ENCODE data around the gene LRFN2.

Gene LRFN2

GRCh38 chr6:40542175-40542764 is 44.9 kb downstream of the LRFN2 start:
- no peak for DNase-seq

- DNase-seq, result no peak
Observed at GRCh38 chr6:40541556-40542174, 45.5 kb downstream of the LRFN2 start.

- DNase-seq, result no peak
Observed at GRCh38 chr6:40540790-40541189, 46.4 kb downstream of the LRFN2 start.

GRCh38 chr6:40539853-40540252 is 47.3 kb downstream of the LRFN2 start:
- no peak for DNase-seq

- DNase-seq, result no peak
Observed at GRCh38 chr6:40538556-40538955, 48.6 kb downstream of the LRFN2 start.

- DNase-seq, result no peak
Observed at GRCh38 chr6:40537446-40537845, 49.7 kb downstream of the LRFN2 start.

GRCh38 chr6:40536442-40536841 is 50.7 kb downstream of the LRFN2 start:
- DNase-seq, result no peak

- no peak for DNase-seq
Observed at GRCh38 chr6:40535819-40536380, 51.3 kb downstream of the LRFN2 start.

- no peak for DNase-seq
Observed at GRCh38 chr6:40535110-40535818, 51.9 kb downstream of the LRFN2 start.

- DNase-seq, result no peak
Observed at GRCh38 chr6:40532349-40533000, 54.7 kb downstream of the LRFN2 start.

- DNase-seq, result no peak
Observed at GRCh38 chr6:40529919-40530318, 57.2 kb downstream of the LRFN2 start.

GRCh38 chr6:40529040-40529439 is 58.1 kb downstream of the LRFN2 start:
- no peak for DNase-seq

- DNase-seq, result no peak
Observed at GRCh38 chr6:40528051-40528450, 59.1 kb downstream of the LRFN2 start.

- DNase-seq, result no peak
Observed at GRCh38 chr6:40526036-40526435, 61.1 kb downstream of the LRFN2 start.

- no peak for DNase-seq
Observed at GRCh38 chr6:40524797-40525585, 62.2 kb downstream of the LRFN2 start.

GRCh38 chr6:40523505-40524172 is 63.5 kb downstream of the LRFN2 start:
- no peak for DNase-seq

GRCh38 chr6:40521496-40521895 is 65.7 kb downstream of the LRFN2 start:
- no peak for DNase-seq

- no peak for DNase-seq
Observed at GRCh38 chr6:40520678-40521077, 66.5 kb downstream of the LRFN2 start.

- no peak for DNase-seq
Observed at GRCh38 chr6:40520084-40520483, 67.1 kb downstream of the LRFN2 start.

- no peak for DNase-seq
Observed at GRCh38 chr6:40517654-40518053, 69.5 kb downstream of the LRFN2 start.

- DNase-seq, result no peak
Observed at GRCh38 chr6:40516429-40516828, 70.7 kb downstream of the LRFN2 start.

GRCh38 chr6:40512340-40512739 is 74.8 kb downstream of the LRFN2 start:
- DNase-seq, result no peak

Measured in CD4-positive, alpha-beta T cell treated with Interferon gamma for 1 hour (primary cell).